ENCODE results near the gene DAAM1.

DAAM1 gene

DNA sequence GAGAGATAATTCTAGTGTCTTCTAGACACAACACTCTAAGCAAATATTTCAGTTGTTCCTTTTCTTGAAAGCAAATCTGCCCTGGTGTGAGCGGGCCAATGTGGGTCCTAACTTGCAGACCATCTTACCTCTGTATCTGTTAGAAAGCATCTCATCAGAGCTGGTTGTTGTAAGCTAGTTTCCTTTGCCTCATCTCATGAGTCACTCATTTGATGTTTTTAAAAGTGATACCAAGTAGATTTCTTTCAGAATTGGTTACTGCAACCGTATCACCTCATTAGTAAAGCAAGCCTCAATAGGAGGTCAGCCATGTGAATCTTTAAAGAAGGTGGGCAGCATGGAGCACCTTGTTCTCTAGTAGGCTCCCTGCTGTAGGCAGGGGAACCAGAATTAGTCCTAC, 78.6 kb downstream of the DAAM1 start:
- H3K4me3 ChIP-seq (ENCODE audit: low read length, poor library complexity, severe bottlenecking) = no peak overlapping the region
- H3K36me3 ChIP-seq (ENCODE audit: insufficient read depth, low read length) = peaks cover 12% of the 10 kb centered on the region; the same call in 1 of the 2 replicates
- H3K9ac ChIP-seq (ENCODE audit: low read depth, low read length, poor library complexity, severe bottlenecking) = no peak overlapping the region
- peaks cover 6% of the 10 kb centered on the region for H3K4me1 ChIP-seq (ENCODE audit: insufficient read depth, low read length, poor library complexity, severe bottlenecking)
- no peaks in the 10 kb centered on the region for H3F3A ChIP-seq (ENCODE audit: low read depth)
- H3K27me3 ChIP-seq (ENCODE audit: insufficient read depth, low read length, poor library complexity, severe bottlenecking) = no peaks in the 10 kb centered on the region
- no peak overlapping the region for H2AFZ ChIP-seq (ENCODE audit: low read length)
- no peaks in the 10 kb centered on the region for H3K79me2 ChIP-seq (ENCODE audit: insufficient read depth, low read length)
- no peaks in the 10 kb centered on the region for H3K9me2 ChIP-seq (replicated peaks; ENCODE audit: low read depth, low read length)
- H4K20me1 ChIP-seq (ENCODE audit: insufficient read depth, low read length, poor library complexity, severe bottlenecking) = no peaks in the 10 kb centered on the region
- no peaks in the 10 kb centered on the region for H3K9me3 ChIP-seq (ENCODE audit: insufficient read depth, low read depth, low read length)
- H3K4me2 ChIP-seq (ENCODE audit: low read depth, low read length, poor library complexity, severe bottlenecking) = no peak overlapping the region
- TF ChIP-seq, protein P1, sequence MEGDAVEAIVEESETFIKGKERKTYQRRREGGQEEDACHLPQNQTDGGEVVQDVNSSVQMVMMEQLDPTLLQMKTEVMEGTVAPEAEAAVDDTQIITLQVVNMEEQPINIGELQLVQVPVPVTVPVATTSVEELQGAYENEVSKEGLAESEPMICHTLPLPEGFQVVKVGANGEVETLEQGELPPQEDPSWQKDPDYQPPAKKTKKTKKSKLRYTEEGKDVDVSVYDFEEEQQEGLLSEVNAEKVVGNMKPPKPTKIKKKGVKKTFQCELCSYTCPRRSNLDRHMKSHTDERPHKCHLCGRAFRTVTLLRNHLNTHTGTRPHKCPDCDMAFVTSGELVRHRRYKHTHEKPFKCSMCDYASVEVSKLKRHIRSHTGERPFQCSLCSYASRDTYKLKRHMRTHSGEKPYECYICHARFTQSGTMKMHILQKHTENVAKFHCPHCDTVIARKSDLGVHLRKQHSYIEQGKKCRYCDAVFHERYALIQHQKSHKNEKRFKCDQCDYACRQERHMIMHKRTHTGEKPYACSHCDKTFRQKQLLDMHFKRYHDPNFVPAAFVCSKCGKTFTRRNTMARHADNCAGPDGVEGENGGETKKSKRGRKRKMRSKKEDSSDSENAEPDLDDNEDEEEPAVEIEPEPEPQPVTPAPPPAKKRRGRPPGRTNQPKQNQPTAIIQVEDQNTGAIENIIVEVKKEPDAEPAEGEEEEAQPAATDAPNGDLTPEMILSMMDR (conservative IDR thresholded peaks at IDR 0.05; ENCODE audit: low read length) = no peak
- no peak for TF ChIP-seq EZH2phosphoT487 (IDR thresholded peaks at IDR 0.05; ENCODE audit: borderline replicate concordance)

GRCh38 chr14:59268011-59268410, 79.5 kb downstream of the DAAM1 start:
- no peaks in the 10 kb centered on the region for H4K20me1 ChIP-seq (ENCODE audit: insufficient read depth, low read length, poor library complexity, severe bottlenecking)
- H3K4me3 ChIP-seq (ENCODE audit: low read length, poor library complexity, severe bottlenecking) = no peak overlapping the region
- no peaks in the 10 kb centered on the region for H3K9me3 ChIP-seq (ENCODE audit: insufficient read depth, low read depth, low read length)
- no peaks in the 10 kb centered on the region for H3K79me2 ChIP-seq (ENCODE audit: insufficient read depth, low read length)
- H3F3A ChIP-seq (ENCODE audit: low read depth) = no peaks in the 10 kb centered on the region
- no peak overlapping the region for H3K9ac ChIP-seq (ENCODE audit: low read depth, low read length, poor library complexity, severe bottlenecking)
- TF ChIP-seq, protein P1 (conservative IDR thresholded peaks at IDR 0.05; ENCODE audit: low read length) = no peak
- TF ChIP-seq EZH2phosphoT487 (IDR thresholded peaks at IDR 0.05; ENCODE audit: borderline replicate concordance) = no peak
- peaks cover under 1% of the 10 kb centered on the region for H3K4me1 ChIP-seq (ENCODE audit: insufficient read depth, low read length, poor library complexity, severe bottlenecking)
- H3K36me3 ChIP-seq (ENCODE audit: insufficient read depth, low read length) = peaks cover 12% of the 10 kb centered on the region; the same call in 1 of the 2 replicates
- H3K4me2 ChIP-seq (ENCODE audit: low read depth, low read length, poor library complexity, severe bottlenecking) = no peak overlapping the region
- no peaks in the 10 kb centered on the region for H3K9me2 ChIP-seq (replicated peaks; ENCODE audit: low read depth, low read length)
- H2AFZ ChIP-seq (ENCODE audit: low read length) = no peak overlapping the region
- no peaks in the 10 kb centered on the region for H3K27me3 ChIP-seq (ENCODE audit: insufficient read depth, low read length, poor library complexity, severe bottlenecking)

GRCh38 chr14:59268858-59269257, 80.4 kb downstream of the DAAM1 start:
- no peak for TF ChIP-seq EZH2phosphoT487 (IDR thresholded peaks at IDR 0.05; ENCODE audit: borderline replicate concordance)
- TF ChIP-seq, protein P1 (conservative IDR thresholded peaks at IDR 0.05; ENCODE audit: low read length) = no peak
- H3K4me2 ChIP-seq (ENCODE audit: low read depth, low read length, poor library complexity, severe bottlenecking) = no peak overlapping the region
- no peaks in the 10 kb centered on the region for H3K9me2 ChIP-seq (replicated peaks; ENCODE audit: low read depth, low read length)

More at GRCh38 chr14:59268858-59269257, 80.4 kb downstream of the DAAM1 start:
- no peaks in the 10 kb centered on the region for H3F3A ChIP-seq (ENCODE audit: low read depth)
- H3K9ac ChIP-seq (ENCODE audit: low read depth, low read length, poor library complexity, severe bottlenecking) = no peak overlapping the region
- H3K4me3 ChIP-seq (ENCODE audit: low read length, poor library complexity, severe bottlenecking) = no peak overlapping the region
- H3K27me3 ChIP-seq (ENCODE audit: insufficient read depth, low read length, poor library complexity, severe bottlenecking) = no peaks in the 10 kb centered on the region
- peaks cover 12% of the 10 kb centered on the region; the same call in 1 of the 2 replicates for H3K36me3 ChIP-seq (ENCODE audit: insufficient read depth, low read length)
- H3K9me3 ChIP-seq (ENCODE audit: insufficient read depth, low read depth, low read length) = no peaks in the 10 kb centered on the region
- no peaks in the 10 kb centered on the region for H3K4me1 ChIP-seq (ENCODE audit: insufficient read depth, low read length, poor library complexity, severe bottlenecking)
- H2AFZ ChIP-seq (ENCODE audit: low read length) = no peak overlapping the region
- no peaks in the 10 kb centered on the region for H3K79me2 ChIP-seq (ENCODE audit: insufficient read depth, low read length)
- no peaks in the 10 kb centered on the region for H4K20me1 ChIP-seq (ENCODE audit: insufficient read depth, low read length, poor library complexity, severe bottlenecking)
